Measurements from ENCODE around the gene SEMA3D.

SEMA3D gene

DNA sequence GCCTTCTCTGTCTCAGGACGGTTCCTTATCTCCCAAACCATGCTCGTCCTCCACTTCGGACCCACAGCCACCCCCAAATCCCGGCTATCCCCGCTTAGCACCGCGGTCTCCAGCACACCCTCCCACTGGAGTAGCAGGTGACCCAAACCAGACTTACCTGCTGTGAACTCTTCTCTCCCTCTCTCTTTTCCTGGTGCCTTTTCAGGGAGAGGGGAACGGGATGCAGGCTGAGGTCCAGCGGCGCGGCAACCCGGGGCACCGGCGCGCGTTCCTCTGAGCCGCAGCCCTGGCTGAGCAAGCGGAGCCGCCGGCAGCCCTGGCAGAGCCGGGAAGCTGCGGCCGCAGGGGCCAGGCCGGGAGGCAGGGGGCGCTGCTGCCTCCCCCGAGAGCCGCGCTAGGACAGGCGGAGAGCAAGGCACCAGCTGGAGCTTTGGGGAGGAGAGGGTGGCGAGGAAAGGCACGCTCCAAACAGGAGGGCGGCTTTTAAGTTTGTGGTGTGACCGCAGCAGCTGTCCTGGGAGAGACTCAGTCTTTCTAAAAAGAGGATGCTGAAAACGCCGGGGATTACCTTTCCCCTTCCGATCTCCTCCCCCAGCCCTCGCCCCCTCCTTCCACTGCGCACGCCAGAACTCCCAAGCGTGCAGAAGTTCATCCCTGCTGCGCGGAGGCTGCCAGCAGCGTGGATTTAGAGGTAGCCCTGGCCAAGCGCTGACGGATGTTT lies at the start of gene SEMA3D:
SEMA3D (minus strand) TSS at position 536 of the 721 bp plus-strand sequence. CDS start 65,165 bp downstream, outside the sequence.
- in situ Hi-C loops (cut with MboI; ENCODE audit: low sequenced_read_pairs): no loop called here

DNA sequence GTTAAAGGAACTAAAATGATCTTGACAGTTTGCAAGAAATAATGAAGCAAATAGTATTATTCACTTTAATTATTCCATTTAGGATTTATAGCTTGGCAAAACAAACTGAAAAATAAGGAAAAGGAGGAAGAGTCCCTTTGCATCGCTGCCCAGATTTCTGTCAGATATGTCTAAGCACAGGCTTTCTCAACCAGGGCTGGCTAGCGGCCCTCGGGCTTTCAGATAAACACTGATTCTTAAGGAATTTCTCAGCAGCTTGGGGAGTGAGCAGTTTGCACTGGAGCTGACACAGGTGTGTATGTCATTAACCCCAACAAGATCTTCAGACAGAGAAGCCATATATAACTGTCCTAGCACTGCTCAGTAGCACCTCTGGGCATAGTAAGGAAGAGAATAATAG lies 47.9 kb upstream of the SEMA3D start:
- in situ Hi-C loops (cut with MboI; ENCODE audit: low sequenced_read_pairs): no loop called here

- in situ Hi-C loops (cut with MboI; ENCODE audit: low sequenced_read_pairs): no loop called here
Measured at GRCh38 chr7:85232068-85232467, 45.2 kb upstream of the SEMA3D start.

DNA sequence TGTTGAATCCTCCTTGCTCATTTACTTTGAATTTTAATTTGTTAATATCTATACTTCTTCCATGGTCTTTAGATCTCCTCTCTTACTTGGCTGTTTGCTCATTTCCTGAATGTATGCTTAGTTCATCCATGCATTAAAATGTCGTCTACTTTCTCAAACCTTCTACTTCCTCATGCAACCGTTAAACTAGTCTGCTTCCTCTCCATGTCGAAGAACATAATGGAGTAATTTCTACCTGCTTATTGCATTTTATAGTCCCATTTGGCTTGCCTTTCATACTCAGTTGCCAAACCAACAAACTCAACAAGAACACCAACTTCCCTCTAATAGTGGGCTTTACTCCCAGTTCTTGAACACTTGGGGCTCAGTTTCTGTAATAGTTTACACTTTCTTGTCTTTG lies 43.8 kb upstream of the SEMA3D start:
- in situ Hi-C loops (cut with MboI; ENCODE audit: low sequenced_read_pairs): no loop called here

- in situ Hi-C loops (cut with MboI; ENCODE audit: low sequenced_read_pairs): no loop called here
Measured at GRCh38 chr7:85229544-85229943, 42.7 kb upstream of the SEMA3D start.

- in situ Hi-C loops (cut with MboI; ENCODE audit: low sequenced_read_pairs): no loop called here
Measured at GRCh38 chr7:85226361-85227085, 39.7 kb upstream of the SEMA3D start.

DNA sequence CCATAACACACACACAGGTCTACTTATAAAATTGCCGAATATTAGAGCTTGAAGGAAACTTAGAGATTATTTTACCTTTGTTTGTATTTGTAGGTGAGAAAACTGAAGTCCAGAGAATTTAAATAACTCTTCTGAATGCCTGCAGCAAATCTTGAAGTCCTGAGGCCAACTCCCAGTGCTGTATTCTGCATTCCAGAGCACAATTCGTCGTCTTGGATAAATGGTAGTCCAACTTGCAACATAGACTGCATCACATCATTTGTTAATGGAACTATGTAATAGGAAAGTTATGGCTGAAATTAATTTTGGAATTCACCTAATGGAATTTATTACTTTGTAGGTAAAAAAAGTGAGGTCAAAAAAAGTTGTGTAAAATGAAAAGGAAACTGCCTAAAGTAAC lies 37.3 kb upstream of the SEMA3D start:
- in situ Hi-C loops (cut with MboI; ENCODE audit: low sequenced_read_pairs): no loop called here

DNA sequence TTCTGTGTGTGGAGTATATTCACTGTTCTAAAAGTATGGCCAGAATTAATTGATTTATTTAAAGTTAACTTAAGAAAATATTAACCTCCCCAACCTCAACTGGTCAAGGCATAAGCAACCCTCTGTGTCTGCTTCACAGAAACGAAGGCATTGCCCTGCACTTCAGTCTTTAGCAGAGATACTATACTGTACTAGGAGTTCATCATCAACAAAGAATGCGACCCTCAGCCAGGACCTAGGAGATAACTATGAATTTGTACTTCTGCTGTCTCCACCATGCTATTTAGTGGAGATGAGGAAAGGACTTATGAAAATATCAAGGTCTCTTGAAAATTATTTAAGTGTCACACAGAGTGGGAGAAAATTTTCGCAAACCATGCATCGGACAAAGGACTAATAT lies 35.7 kb upstream of the SEMA3D start:
- in situ Hi-C loops (cut with MboI; ENCODE audit: low sequenced_read_pairs): no loop called here

DNA sequence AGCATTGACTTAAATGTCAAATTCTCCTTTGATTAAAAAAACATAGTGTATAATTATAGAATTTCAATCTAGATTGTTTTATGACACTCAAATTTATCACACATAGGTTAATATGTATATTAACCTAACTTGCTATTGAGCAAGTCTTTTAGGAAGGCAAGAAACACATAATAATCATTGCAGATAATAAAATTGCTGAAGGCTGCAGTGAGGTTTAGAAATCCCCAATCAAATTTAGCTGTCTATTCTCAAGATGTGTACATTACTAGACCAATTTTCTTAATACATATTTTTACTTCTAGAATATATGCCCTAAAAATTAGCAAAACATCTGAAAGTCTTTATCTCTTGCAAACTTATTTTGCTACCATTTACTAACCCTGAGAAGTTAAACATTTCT lies 34.9 kb upstream of the SEMA3D start:
- in situ Hi-C loops (cut with MboI; ENCODE audit: low sequenced_read_pairs): no loop called here

DNA sequence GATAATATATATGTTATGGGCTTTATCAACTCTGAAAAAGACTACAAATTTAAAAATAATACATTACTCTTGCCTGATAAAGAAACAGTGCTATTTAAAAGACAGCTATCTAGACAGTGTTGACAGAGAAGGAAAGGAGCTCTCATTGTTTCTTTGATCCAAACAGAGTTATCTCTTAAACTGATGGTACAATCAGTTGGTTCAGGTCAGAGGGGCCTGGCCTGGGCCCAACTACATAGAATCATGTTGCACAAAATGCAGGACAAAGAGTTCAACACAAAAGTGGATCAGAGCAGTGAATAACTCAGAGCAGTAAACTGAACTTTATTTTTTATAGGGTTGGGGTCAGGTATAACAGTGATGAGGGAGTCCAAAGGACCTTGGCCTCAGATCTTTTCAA lies 33.8 kb upstream of the SEMA3D start:
- in situ Hi-C loops (cut with MboI; ENCODE audit: low sequenced_read_pairs): no loop called here

GRCh38 chr7:85220023-85220422 lies 33.2 kb upstream of the SEMA3D start:
- in situ Hi-C loops (cut with MboI; ENCODE audit: low sequenced_read_pairs): no loop called here

DNA sequence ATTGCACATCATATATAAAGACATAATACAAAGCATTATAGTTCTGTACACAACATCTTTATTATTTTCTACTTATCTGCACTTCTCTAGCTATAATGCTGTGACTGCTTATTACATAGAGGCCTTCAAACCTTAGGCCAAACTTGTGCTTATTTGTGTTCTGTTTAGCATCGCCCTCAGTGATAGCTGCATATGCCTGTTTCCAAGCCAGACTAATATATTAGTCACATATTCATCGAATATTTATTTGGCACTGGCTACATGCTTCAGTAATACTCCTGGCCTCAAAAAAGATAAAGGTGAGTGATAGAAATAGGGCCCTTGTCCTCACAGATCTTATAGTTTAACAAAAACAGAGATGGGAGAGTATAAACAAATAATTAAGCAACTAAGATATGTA lies 30.2 kb upstream of the SEMA3D start:
- in situ Hi-C loops (cut with MboI; ENCODE audit: low sequenced_read_pairs): no loop called here

GRCh38 chr7:85215098-85215497 lies 28.2 kb upstream of the SEMA3D start:
- in situ Hi-C loops (cut with MboI; ENCODE audit: low sequenced_read_pairs): no loop called here

- in situ Hi-C loops (cut with MboI; ENCODE audit: low sequenced_read_pairs): no loop called here
Measured at GRCh38 chr7:85213500-85213899, 26.6 kb upstream of the SEMA3D start.

- in situ Hi-C loops (cut with MboI; ENCODE audit: low sequenced_read_pairs): no loop called here
Measured at GRCh38 chr7:85205754-85206153, 18.9 kb upstream of the SEMA3D start.

GRCh38 chr7:85204496-85204895 lies 17.6 kb upstream of the SEMA3D start:
- in situ Hi-C loops (cut with MboI; ENCODE audit: low sequenced_read_pairs): no loop called here

DNA sequence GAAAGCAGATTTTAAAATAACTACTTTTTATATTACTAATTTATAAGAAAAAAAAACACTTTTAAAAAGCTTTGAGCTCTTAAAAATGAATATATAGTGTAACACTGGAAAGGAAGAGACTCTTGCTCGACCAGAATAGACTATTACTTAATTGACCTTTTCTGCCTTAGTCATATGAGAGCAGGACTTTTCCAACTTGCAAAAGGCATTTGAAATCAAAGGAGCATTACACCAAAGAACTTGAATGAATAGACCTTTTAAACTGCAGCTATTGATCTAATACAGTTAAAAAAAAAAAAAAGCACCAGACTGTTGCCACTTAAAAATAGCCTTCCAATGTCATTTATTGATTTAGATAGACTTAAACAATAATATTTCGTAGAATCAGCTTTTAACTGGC lies 17.2 kb upstream of the SEMA3D start:
- in situ Hi-C loops (cut with MboI; ENCODE audit: low sequenced_read_pairs): no loop called here

DNA sequence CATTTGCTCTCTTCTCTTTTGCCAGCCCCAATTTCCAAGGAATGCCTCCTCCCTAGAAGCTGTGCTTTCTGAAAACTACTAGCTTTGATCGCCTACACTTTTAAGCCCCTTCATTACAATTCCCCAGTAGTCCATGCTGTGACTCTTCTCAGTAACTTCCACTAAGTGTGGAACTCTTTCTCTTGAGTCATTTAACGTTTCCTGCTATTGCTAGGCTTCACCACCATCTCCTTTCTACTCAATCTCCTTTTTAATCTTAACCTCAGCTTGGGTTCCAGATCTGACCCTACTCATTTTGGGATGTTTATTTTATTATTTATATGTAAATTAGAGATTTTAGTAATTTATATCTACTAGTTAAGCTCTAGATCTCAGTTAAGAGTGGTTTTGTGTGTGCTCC lies 14.4 kb upstream of the SEMA3D start:
- in situ Hi-C loops (cut with MboI; ENCODE audit: low sequenced_read_pairs): no loop called here

- in situ Hi-C loops (cut with MboI; ENCODE audit: low sequenced_read_pairs): no loop called here
Measured at GRCh38 chr7:85196696-85197095, 9.8 kb upstream of the SEMA3D start.

- in situ Hi-C loops (cut with MboI; ENCODE audit: low sequenced_read_pairs): no loop called here
Measured at GRCh38 chr7:85191383-85191782, 4.5 kb upstream of the SEMA3D start.

- in situ Hi-C loops (cut with MboI; ENCODE audit: low sequenced_read_pairs): no loop called here
Measured at GRCh38 chr7:85186083-85186520, 754 bp downstream of the SEMA3D start.

GRCh38 chr7:85185424-85186082 lies 1.3 kb downstream of the SEMA3D start:
- in situ Hi-C loops (cut with MboI; ENCODE audit: low sequenced_read_pairs): no loop called here
